Activated naive CD4-positive, alpha-beta T cell treated with anti-CD3 and anti-CD28 coated beads for 36 hours (primary cell): ENCODE results near the gene LRRC49. TPM values are rescaled to one million over a fixed set of nuclear protein-coding genes. Genes with fewer than 3 reads are reported as not detected.

ENCODE experiments used
- CTCF ChIA-PET: fragments of 350-600 bp; sonication (Branson Sonifier 250); formaldehyde crosslinking; loops from one replicate; lab custom pipeline; 2021; ENCODE audit warnings: antibody characterized with exemption; lab: Charles Lee
- DNase-seq: peaks from one replicate; pipeline ENCODE4 v3.0.0-alpha.2; 2020
- H3K27ac Mint-ChIP-seq: one replicate; pipeline ENCODE4 v1.8.0; 2021; ENCODE audit warnings: mild to moderate bottlenecking, mixed read lengths
- H3K27me3 Mint-ChIP-seq: one replicate; pipeline ENCODE4 v1.8.0; 2021; ENCODE audit warnings: low read depth, mixed read lengths
- H3K36me3 Mint-ChIP-seq: one replicate; pipeline ENCODE4 v1.8.0; 2021; ENCODE audit warnings: low read depth, mixed read lengths
- H3K4me1 Mint-ChIP-seq: one replicate; pipeline ENCODE4 v1.8.0; 2021; ENCODE audit warnings: low read depth, mixed read lengths
- H3K4me3 Mint-ChIP-seq: one replicate; pipeline ENCODE4 v1.8.0; 2021; ENCODE audit warnings: mild to moderate bottlenecking, moderate library complexity, mixed read lengths
- H3K9me3 Mint-ChIP-seq: one replicate; pipeline ENCODE4 v1.8.0; 2021; ENCODE audit warnings: mixed read lengths
- intact Hi-C: fragments of 100-400 bp; cut with micrococcal nuclease; formaldehyde crosslinking; loops from one replicate; pipeline ENCODE4 v1.15.1; 2023
- total RNA-seq, 2 experiments: library from RNA; stranded (reverse); gene quantifications; one replicate each; pipeline ENCODE4 v1.2.3, GENCODE V29; 2021

The LRRC49 gene
- total RNA-seq, 2 experiments from 2014 or later = not detected

DNA sequence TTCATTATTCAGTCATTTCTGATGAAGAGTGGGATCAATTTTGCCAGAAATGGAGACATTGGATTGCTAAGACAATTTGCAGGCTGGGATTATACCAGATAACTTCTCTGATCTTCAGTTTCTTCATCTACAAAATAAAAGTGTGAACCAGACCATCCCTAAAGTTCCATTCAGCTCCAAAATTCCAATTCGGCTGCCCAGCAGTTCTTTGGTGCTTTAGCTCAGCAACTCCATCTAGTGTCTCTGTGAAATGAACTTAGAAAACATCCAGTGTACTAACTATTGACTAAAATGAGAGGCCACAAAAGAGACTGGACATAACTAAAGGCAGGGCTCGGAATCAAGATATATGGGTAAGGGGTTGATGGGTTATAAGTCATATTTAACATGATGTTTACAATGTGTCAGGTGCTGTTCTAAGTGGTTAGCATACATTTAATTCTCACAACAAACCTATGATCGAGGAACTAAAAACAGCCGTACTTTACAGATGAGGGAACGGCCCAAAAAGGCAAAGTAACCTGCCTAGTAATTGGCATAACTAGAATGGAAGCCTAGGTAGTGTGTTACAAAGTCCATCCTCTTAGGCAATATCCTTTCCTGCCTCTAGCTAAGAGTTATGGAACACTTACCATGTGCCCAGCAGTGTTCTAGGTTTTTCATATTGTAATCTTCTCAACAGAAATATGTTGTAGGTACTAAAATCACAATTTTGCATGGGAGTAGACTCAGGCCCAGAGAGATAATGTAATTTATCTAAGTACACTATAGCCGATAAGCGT lies 17.4 kb upstream of the LRRC49 start:
- Mint-ChIP-seq H3K4me1 (no peaks in the 10 kb centered on the region), H3K27me3 (peaks cover 36% of the 10 kb centered on the region), H3K4me3 (no peak overlapping the region), H3K36me3 (no peaks in the 10 kb centered on the region), H3K9me3 (no peaks in the 10 kb centered on the region), H3K27ac (no peak overlapping the region)
- intact Hi-C loops = no loop called here
- CTCF ChIA-PET = interaction anchor here (1.0 to 1.2 kb wide), 2 partner anchors 13 to 50 kb away, joined by 3 read pairs; no protein-coding TSS in a partner anchor
- DNase-seq = no peak

DNA sequence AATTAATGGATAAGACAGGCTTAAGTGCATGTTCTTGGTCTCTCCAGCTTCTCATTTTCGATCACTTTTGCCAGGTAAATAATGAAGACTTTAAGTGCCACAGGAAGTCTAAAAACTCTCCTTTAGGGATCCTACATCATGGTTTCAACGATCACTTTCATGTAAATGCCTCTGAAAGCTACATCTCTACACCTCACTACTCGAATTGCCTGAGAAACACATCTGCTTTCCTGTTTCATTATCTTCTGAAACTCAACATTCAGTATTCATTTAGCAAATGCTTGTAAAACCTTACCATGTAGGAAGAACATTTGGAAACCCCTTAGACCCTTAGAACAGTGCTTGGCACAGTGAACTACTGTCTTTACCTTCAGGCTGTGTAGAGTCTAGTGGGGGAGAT lies 16.6 kb upstream of the LRRC49 start:
- peaks cover 36% of the 10 kb centered on the region for H3K27me3 Mint-ChIP-seq
- no peaks in the 10 kb centered on the region for H3K36me3 Mint-ChIP-seq
- H3K4me3 Mint-ChIP-seq = no peak overlapping the region
- CTCF ChIA-PET = interaction anchor here (1.2 kb wide), 1 partner anchor 51 kb away, joined by 3 read pairs; no protein-coding TSS in a partner anchor
- DNase-seq = no peak
- no peak overlapping the region for H3K27ac Mint-ChIP-seq
- no peaks in the 10 kb centered on the region for H3K4me1 Mint-ChIP-seq
- H3K9me3 Mint-ChIP-seq = no peaks in the 10 kb centered on the region
- intact Hi-C loops = no loop called here

DNA sequence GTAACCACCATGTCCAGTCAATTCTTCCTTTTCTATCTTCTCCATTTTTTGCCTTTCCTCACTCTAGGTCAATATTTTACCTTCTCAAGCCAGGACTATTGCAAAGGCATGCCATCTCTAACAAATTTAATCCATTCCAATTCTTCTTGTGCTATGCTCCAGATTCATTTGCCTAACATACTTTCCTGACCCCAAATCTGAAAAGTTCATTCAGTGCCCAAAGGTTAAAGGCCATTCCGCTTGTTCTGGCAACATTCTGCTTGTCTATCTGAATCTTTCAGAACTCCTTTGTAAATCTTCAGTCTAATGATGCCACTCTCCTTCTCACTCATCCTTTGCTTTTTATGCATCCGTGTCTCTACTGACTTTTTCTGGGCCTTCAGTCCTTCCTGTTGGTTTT lies 15.9 kb upstream of the LRRC49 start:
- no peaks in the 10 kb centered on the region for H3K9me3 Mint-ChIP-seq
- no peaks in the 10 kb centered on the region for H3K36me3 Mint-ChIP-seq
- H3K4me1 Mint-ChIP-seq = no peaks in the 10 kb centered on the region
- CTCF ChIA-PET = no interaction called here
- no peak overlapping the region for H3K27ac Mint-ChIP-seq
- intact Hi-C loops = no loop called here
- H3K4me3 Mint-ChIP-seq = no peak overlapping the region
- DNase-seq = no peak
- H3K27me3 Mint-ChIP-seq = peaks cover 36% of the 10 kb centered on the region

GRCh38 chr15:70879401-70879800 lies 13.2 kb upstream of the LRRC49 start:
- Mint-ChIP-seq H3K4me1 (no peaks in the 10 kb centered on the region), H3K27me3 (peaks cover 33% of the 10 kb centered on the region), H3K27ac (no peak overlapping the region), H3K4me3 (no peak overlapping the region), H3K9me3 (no peaks in the 10 kb centered on the region), H3K36me3 (no peaks in the 10 kb centered on the region)
- DNase-seq = no peak
- intact Hi-C loops = no loop called here
- CTCF ChIA-PET = interaction anchor here (0.6 kb wide), 1 partner anchor 53 kb away, joined by 3 read pairs; no protein-coding TSS in a partner anchor

DNA sequence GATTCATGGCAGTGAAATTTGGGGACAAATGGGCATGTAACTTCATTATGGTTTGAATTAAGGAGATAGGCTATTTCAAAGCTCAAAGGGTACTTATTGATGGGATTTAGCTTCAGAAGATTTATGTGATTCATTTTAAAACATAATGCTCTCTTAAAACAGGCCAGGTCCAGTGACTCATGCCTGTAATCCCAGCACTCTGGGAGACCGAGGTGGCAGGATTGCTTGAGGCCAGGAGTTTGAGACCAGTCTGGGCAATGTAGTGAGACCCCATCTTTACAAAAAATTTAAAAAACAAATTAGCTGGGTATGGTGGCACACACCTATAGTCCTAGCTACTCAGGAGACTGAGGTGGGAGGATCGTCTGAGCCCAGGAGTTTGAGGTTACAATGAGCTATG lies 11.8 kb upstream of the LRRC49 start:
- Mint-ChIP-seq H3K27ac (no peak overlapping the region), H3K4me1 (no peaks in the 10 kb centered on the region), H3K27me3 (peaks cover 34% of the 10 kb centered on the region), H3K4me3 (no peak overlapping the region), H3K9me3 (no peaks in the 10 kb centered on the region), H3K36me3 (no peaks in the 10 kb centered on the region)
- intact Hi-C loops = no loop called here
- DNase-seq = no peak
- CTCF ChIA-PET = no interaction called here

GRCh38 chr15:70882361-70882760 lies 10.3 kb upstream of the LRRC49 start:
- intact Hi-C loops = no loop called here
- H3K36me3 Mint-ChIP-seq = no peaks in the 10 kb centered on the region
- CTCF ChIA-PET = no interaction called here
- no peaks in the 10 kb centered on the region for H3K4me1 Mint-ChIP-seq
- H3K27me3 Mint-ChIP-seq = peaks cover 22% of the 10 kb centered on the region
- H3K4me3 Mint-ChIP-seq = no peak overlapping the region
- H3K27ac Mint-ChIP-seq = no peak overlapping the region
- DNase-seq = no peak
- H3K9me3 Mint-ChIP-seq = no peaks in the 10 kb centered on the region

- Mint-ChIP-seq H3K4me3 (peak overlapping the region; percentile 82), H3K9me3 (no peaks in the 10 kb centered on the region), H3K27ac (peak overlapping the region; percentile 13), H3K4me1 (peaks cover 10% of the 10 kb centered on the region), H3K36me3 (no peaks in the 10 kb centered on the region), H3K27me3 (peaks cover 41% of the 10 kb centered on the region)
- CTCF ChIA-PET = interaction anchor here (0.9 kb wide), 1 partner anchor 18 kb away, joined by 3 read pairs; no protein-coding TSS in a partner anchor
- intact Hi-C loops = no loop called here
- no peak for DNase-seq
Observed at GRCh38 chr15:70892912-70893560, 410 bp downstream of the LRRC49 start.

DNA sequence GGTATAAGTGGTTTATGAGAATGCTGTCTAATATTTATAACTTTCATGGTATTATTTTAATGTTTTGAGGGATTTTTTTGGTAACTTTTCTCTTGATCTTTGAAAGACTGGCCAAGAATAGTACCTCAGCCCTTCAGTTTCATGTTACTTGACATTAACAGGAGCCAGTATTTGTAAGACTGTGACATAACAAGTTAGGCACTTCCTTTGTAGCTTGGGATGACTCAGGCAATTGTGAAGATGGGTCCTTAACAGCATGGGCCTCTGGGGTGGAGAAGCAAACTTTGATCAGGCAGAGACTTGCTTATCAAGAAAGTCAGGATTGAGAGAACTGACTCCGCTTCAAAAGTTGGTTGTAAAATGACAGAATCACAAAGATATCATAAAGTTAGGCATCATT lies 9.5 kb downstream of the LRRC49 start:
- no peak for DNase-seq
- Mint-ChIP-seq H3K4me1 (no peaks in the 10 kb centered on the region), H3K36me3 (no peaks in the 10 kb centered on the region), H3K9me3 (no peaks in the 10 kb centered on the region), H3K27ac (no peak overlapping the region), H3K4me3 (no peak overlapping the region), H3K27me3 (peaks cover 14% of the 10 kb centered on the region)
- CTCF ChIA-PET = interaction anchor here (0.6 kb wide), 1 partner anchor 842 kb away, joined by 3 read pairs; no protein-coding TSS in a partner anchor
- intact Hi-C loops = no loop called here

- Mint-ChIP-seq H3K9me3 (peaks cover 10% of the 10 kb centered on the region), H3K27ac (no peak overlapping the region), H3K4me1 (no peaks in the 10 kb centered on the region), H3K36me3 (no peaks in the 10 kb centered on the region), H3K4me3 (no peak overlapping the region), H3K27me3 (peaks cover 10% of the 10 kb centered on the region)
- intact Hi-C loops = no loop called here
- no peak for DNase-seq
- CTCF ChIA-PET = no interaction called here
Observed at GRCh38 chr15:70906842-70907241, 14.2 kb downstream of the LRRC49 start.

GRCh38 chr15:70907784-70908471 lies 15.3 kb downstream of the LRRC49 start:
- Mint-ChIP-seq H3K9me3 (peaks cover 10% of the 10 kb centered on the region), H3K36me3 (no peaks in the 10 kb centered on the region), H3K27me3 (peaks cover 7% of the 10 kb centered on the region), H3K4me1 (no peaks in the 10 kb centered on the region), H3K27ac (no peak overlapping the region), H3K4me3 (no peak overlapping the region)
- CTCF ChIA-PET = no interaction called here
- no peak for DNase-seq
- intact Hi-C loops = no loop called here

- Mint-ChIP-seq H3K36me3 (no peaks in the 10 kb centered on the region), H3K9me3 (peaks cover 10% of the 10 kb centered on the region), H3K4me1 (no peaks in the 10 kb centered on the region), H3K4me3 (no peak overlapping the region), H3K27ac (no peak overlapping the region), H3K27me3 (peaks cover 6% of the 10 kb centered on the region)
- DNase-seq = no peak
- intact Hi-C loops = no loop called here
- CTCF ChIA-PET = interaction anchor here (0.9 kb wide), 1 partner anchor 17 kb away, joined by 3 read pairs; no protein-coding TSS in a partner anchor
Observed at GRCh38 chr15:70910958-70911357, 18.3 kb downstream of the LRRC49 start.

DNA sequence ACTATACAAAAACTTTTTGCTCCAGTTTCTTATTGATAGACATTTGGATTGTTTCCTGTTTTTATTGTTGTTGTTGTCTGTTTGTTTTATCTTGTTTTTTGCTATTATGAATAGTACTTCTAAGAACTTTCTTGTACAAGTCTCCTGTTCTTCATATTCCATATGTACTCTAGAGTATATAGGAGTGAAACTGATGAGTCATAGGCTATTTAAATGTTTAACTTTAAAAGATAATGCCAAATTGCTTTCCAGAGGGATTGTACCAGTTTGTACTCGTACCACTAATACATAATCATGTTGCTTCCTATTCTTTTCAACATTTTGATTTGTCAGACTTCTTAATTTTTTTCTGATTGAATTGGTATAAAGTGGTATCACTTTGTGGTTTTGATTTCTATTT lies 19.6 kb downstream of the LRRC49 start:
- no peaks in the 10 kb centered on the region for H3K4me1 Mint-ChIP-seq
- intact Hi-C loops = no loop called here
- peaks cover 6% of the 10 kb centered on the region for H3K27me3 Mint-ChIP-seq
- H3K4me3 Mint-ChIP-seq = no peak overlapping the region
- H3K36me3 Mint-ChIP-seq = no peaks in the 10 kb centered on the region
- no peak overlapping the region for H3K27ac Mint-ChIP-seq
- no peak for DNase-seq
- peaks cover 10% of the 10 kb centered on the region for H3K9me3 Mint-ChIP-seq
- CTCF ChIA-PET = no interaction called here
